NCI-H69 (cell line): ENCODE measurements around the gene SAMD14.

Experiments
- DNase-seq: peaks from one replicate; lab custom pipeline; 2025; lab: John Stamatoyannopoulos, UW

Gene SAMD14

GRCh38 chr17:50129728-50130558 lies at the start of gene SAMD14:
TSS of gene SAMD14 (minus strand) at chr17:50130160. CDS start at chr17:50124959, 5,201 bp downstream.
- DNase-seq = peak; percentile 66

- peak; percentile 96 for DNase-seq
These were observed 48.2 kb upstream of the SAMD14 start for GRCh38 chr17:50177983-50178834.

GRCh38 chr17:50177476-50177875 lies 47.5 kb upstream of the SAMD14 start:
- DNase-seq = peak; percentile 52

GRCh38 chr17:50176559-50177357 lies 46.8 kb upstream of the SAMD14 start:
- DNase-seq = no peak

- peak; percentile 88 for DNase-seq
These were observed 45.3 kb upstream of the SAMD14 start for GRCh38 chr17:50175035-50175807.

GRCh38 chr17:50174444-50174843 lies 44.5 kb upstream of the SAMD14 start:
- DNase-seq = no peak

- no peak for DNase-seq
These were observed 43.5 kb upstream of the SAMD14 start for GRCh38 chr17:50173335-50173941.

- no peak for DNase-seq
These were observed 43.0 kb upstream of the SAMD14 start for GRCh38 chr17:50172936-50173334.

- no peak for DNase-seq
These were observed 42.2 kb upstream of the SAMD14 start for GRCh38 chr17:50172130-50172529.

- no peak for DNase-seq
These were observed 41.6 kb upstream of the SAMD14 start for GRCh38 chr17:50171371-50172071.

- no peak for DNase-seq
These were observed 40.9 kb upstream of the SAMD14 start for GRCh38 chr17:50170662-50171370.

GRCh38 chr17:50169881-50170459 lies 40.0 kb upstream of the SAMD14 start:
- no peak for DNase-seq

GRCh38 chr17:50169121-50169764 lies 39.3 kb upstream of the SAMD14 start:
- peak; percentile 77 for DNase-seq

- DNase-seq = peak; percentile 25
These were observed 38.4 kb upstream of the SAMD14 start for GRCh38 chr17:50168319-50168718.

GRCh38 chr17:50167371-50167770 lies 37.4 kb upstream of the SAMD14 start:
- no peak for DNase-seq

GRCh38 chr17:50166518-50167181 lies 36.7 kb upstream of the SAMD14 start:
- no peak for DNase-seq

- DNase-seq = no peak
These were observed 36.0 kb upstream of the SAMD14 start, which contains the start of gene SGCA for GRCh38 chr17:50165867-50166517. TSS of gene SGCA (plus strand) at chr17:50166005. CDS start at chr17:50166041, 36 bp downstream.
